GM18951 (cell line): ENCODE measurements around the gene PHACTR4.
A peak's percentile ranks its signal among the peaks of the same experiment; 100 is the strongest.

ENCODE experiments used
- POLR2A ChIP-seq: IDR thresholded peaks from 4 replicates; pipeline ENCODE4 v1.6.1; 2011; ENCODE audit warnings: mild to moderate bottlenecking; ENCODE audit not compliant: insufficient read length, insufficient read depth; ENCODE audit errors: extremely low read depth
- in situ Hi-C: fragments of 300-500 bp; cut with MboI; formaldehyde crosslinking; loops from one replicate; pipeline ENCODE4 v1.12.0; 2022; ENCODE audit warnings: low sequenced_read_pairs, mixed read lengths, inconsistent platforms; ENCODE audit not compliant: unreplicated experiment

Gene PHACTR4

DNA sequence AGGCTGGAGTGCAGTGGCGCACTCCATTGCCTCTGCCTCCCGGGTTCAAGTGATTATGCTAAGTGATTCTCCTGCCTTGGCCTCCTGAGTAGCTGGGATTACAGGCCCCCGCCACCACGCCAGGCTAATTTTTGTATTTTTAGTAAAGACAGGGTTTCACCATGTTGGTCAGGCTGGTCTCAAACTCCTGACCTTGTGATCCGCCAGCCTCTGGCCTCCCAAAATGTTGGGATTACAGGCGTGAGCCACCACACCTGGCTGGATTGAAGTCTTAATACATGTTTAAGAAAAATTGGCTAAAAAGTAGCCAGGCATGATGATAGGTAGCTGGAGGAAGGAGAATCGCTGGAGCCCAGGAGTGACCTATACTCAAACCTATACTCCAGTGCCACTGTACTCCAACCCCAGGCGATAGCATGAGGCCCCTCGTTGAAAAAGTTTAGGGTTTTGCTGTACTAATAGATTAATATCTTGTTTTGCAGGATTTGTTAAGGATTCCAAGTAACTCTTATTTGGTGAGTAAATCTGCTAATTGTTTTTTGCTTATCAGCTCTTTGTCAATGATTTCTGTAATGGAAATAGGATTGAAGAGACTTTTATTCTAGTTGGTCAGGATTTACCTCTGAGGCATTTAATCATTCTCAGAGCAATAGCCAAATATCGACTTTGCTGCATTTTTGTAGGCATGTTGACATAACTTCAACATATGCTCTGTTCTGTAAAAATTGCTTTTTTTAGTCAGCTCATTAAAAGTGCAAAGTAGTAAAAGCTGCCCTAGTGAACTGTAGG is 138.3 kb downstream of the PHACTR4 start:
- in situ Hi-C loops = no loop called here
- peak; percentile 35 for TF ChIP-seq POLR2A

DNA sequence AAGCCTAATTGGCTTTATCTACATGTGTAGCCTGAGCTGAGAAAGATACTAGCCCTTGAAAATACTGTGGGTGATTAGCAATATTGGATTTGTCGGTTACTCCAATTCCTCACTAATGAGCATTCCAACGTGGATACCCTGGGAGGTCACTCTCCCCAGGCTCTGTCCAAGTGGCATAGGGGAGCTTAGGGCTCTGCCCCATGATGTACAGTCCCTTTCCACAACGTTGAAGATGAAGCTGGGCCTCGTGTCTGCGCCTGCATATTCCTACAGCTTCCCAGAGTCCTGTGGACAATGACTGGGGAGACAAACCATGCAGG is 138.9 kb downstream of the PHACTR4 start:
- TF ChIP-seq POLR2A = peak; percentile 58
- in situ Hi-C loops = no loop called here

DNA sequence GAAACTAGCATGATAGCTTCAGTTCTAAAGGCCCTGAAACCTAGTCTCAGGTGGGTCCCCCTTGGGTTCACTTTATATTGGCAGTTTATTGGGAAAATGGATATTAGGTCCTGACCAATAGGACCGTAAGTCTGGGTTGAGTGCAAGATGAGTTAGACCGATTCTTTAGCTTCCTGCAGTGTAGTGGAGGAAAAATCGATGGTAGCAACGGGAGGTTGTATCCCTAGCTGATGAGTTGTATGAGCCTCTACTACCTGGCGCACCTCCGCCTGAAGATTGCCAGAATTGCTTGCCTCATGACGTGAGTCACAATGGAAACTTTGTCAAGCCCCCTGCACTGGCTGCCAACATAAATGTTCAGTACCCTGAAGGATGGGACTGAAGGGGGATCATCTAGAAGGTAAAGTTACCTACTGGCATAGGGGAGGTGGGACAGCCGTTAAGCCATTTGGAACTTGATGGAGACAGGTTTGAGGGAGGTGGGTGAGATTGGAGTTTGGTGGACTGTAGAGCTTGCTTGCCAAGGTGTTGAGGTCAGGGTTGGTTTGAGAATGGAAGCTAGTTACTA is 140.2 kb downstream of the PHACTR4 start:
- in situ Hi-C loops = loop anchor here (10.0 kb wide), 1 partner anchor 95 kb away; no protein-coding TSS in a partner anchor
- TF ChIP-seq POLR2A = peak; percentile 48

DNA sequence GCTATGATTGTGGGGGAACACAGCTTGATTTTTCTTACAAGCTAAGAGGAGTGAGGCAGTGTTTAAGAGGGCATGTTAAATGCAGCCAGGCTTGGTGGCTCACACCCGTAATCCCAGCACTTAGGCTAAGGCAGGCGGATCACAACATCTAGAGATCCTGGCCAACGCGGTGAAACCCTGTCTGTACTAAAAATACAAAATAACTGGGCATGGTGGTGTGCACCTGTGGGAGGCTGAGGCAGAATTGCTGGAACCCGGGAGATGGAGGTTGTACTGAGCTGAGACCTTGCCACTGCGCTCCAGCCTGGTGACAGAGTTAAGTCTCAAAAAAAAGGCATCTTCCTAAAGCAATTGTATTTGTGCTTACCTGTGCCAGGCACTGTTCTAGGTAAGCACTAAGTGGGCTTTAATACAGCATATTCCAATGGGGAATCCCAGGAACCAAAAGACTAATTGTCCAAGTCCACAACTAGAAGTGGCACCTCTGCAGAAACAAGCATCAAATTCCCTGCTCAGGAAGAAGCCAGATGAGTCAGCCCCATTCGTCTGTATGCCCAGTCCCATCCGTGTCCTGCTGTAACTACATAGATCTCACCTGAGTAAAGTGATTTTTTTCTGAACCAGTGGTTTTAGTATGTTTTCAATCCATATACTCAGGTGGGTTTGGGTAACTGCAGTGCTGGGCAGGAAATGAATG is 140.9 kb downstream of the PHACTR4 start:
- in situ Hi-C loops = loop anchor here (10.0 kb wide), 1 partner anchor 94 kb away; no protein-coding TSS in a partner anchor

DNA sequence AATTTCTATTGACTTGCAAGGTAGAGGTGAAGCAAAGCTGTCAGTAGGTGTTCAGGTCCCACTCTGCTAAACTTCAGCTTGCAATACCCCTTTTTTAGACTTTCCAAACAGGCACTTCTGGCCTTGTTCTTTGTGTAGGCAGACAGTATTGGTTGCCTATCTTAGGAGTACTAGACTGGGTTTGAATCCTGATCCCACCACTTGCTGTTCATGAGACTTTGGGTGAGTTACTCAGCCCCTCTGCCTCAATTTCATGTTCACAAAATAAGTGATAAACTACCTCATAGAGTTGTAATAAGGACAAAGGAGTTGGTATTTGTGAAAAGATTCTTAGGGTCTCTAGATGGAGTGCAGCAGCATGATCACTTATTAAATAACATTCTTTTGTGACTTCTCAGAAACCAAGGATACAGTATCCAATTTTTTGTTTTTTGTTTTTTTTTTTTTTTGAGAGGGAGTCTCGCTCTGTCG is 141.5 kb downstream of the PHACTR4 start:
- peak; percentile 23 for TF ChIP-seq POLR2A
- in situ Hi-C loops = loop anchor here (10.0 kb wide), 1 partner anchor 94 kb away; no protein-coding TSS in a partner anchor

More for the DNA sequence above, 140.9 kb downstream of the PHACTR4 start:
- TF ChIP-seq POLR2A = peak; percentile 65

DNA sequence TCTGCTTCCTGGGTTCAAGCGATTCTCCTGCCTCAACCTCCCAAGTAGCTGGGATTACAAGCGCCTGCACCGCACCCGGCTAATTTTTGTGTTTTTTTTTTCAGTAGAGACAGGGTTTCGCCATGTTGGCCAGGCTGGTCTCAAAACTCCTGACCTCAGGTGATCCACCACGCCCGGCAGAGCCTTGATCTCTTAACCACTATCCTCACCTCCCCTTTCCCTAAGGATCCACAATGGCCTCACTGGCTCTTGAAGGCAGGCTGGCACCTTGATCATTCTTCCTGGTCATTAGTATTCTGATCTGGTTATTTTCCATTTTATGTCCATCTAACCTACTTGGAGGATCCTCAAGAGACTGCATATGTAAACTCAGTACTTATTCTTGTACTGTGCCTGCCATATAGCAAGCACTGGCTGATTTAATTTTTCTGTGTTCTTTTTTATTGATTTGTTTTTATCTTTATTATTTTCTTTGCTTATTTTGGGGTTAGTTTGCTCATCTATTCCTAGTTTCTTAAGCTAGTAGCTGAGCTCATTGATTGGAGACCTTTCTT is 142.6 kb downstream of the PHACTR4 start:
- TF ChIP-seq POLR2A = peak; percentile 61
- in situ Hi-C loops = loop anchor here (10.0 kb wide), 1 partner anchor 93 kb away; no protein-coding TSS in a partner anchor

DNA sequence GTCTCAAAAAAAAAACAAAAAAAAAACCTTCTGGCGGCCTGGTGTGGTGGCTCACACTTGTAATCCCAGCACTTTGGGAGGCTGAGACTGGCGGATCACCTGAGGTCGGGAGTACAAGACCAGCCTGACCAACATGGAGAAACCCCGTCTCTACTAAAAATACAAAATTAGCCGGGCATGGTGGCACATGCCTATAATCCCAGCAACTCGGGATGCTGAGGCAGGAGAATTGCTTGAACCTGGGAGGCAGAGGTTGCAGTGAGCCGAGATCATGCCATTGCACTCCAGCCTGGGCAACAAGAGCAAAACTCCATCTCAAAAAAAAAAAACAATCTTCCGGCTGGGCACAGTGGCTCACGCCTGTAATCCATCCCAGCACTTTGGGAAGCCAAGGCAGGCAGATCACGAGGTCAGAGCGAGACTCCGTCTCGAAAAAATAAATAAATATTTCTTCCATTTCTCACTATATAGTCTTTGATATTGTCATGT is 144.9 kb downstream of the PHACTR4 start:
- in situ Hi-C loops = loop anchor here (10.0 kb wide), 1 partner anchor 90 kb away; no protein-coding TSS in a partner anchor

DNA sequence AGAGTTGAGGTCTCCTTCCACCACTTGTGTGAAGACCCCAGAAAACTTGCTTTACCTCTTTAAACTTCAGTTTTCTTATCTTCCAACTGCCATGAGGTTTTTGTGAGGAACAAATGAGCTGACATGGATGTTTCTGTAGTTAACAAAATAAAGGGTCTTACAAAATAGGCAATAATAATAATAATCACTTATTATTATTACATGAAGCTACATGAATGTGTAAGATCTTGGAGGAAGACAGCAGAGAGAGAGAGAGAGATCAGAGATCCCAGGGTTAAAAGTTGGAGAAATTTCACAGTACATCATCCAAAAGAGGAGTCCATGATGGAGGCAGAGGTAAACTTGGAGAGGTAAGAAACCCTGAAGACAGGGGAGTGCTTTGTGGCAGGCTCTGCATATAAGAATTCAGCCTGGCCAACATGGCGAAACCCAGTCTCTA is 147.0 kb downstream of the PHACTR4 start:
- no peak for TF ChIP-seq POLR2A
- in situ Hi-C loops = loop anchor here (10.0 kb wide), 1 partner anchor 88 kb away; no protein-coding TSS in a partner anchor

DNA sequence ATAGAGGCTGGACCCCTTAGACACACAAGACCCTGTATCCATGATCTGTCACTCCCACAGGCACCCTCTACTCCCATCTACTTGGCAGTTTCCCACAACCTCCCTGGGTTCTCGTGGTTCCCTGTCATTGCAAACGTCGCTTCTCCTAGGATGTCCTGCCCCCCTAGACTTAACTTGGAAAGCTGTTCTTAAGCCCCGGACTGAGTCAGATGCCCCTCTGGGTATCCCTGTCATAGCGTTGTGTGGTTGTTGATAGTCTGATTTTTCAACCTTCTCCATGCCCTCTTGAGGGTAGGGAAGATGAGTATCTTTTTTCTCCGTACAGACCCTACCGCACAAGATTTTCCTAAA is 148.1 kb downstream of the PHACTR4 start:
- TF ChIP-seq POLR2A = no peak

DNA sequence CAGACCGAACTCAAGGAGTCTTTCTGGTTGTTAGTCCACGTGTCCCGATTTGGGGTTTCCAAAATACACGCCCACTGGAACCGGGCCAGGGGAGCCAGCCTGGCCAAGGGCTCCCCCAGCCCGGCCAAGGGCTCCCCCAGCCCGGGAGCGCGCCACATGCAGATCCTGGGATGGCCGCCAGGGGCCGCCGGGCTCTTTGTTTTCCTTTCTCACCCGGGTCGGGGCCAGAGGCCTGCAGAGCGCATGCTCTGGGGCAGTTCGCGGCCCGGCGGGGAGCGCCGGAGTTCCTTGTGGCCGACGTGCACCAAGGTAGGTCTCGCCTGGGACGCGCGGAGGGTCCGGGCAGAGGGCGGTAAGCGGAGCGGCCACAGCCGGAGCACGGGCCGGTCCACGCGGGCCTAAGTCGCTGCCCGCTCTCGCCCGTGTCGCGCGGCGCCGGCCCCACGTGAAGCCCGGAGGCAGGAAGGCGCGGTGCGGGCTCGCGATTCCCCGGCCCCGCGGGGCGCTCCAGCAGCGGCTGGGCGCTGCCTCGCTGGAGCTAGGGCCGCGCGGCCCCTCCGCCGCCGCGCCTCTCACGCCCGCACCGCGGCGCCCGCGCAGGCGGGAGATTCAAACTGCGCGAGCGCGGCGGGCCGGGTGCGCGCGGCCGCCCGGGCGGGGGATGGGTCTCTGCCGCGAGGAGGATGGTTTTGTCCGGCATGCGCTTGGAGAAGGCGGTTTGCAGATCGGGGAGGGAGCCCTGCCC is 148.6 kb downstream of the PHACTR4 start:
- in situ Hi-C loops = loop anchor here (10.0 kb wide), 1 partner anchor 87 kb away; no protein-coding TSS in a partner anchor
- TF ChIP-seq POLR2A = peak; percentile 86

More for the DNA sequence above, 148.1 kb downstream of the PHACTR4 start:
- in situ Hi-C loops = loop anchor here (10.0 kb wide), 1 partner anchor 87 kb away; no protein-coding TSS in a partner anchor

DNA sequence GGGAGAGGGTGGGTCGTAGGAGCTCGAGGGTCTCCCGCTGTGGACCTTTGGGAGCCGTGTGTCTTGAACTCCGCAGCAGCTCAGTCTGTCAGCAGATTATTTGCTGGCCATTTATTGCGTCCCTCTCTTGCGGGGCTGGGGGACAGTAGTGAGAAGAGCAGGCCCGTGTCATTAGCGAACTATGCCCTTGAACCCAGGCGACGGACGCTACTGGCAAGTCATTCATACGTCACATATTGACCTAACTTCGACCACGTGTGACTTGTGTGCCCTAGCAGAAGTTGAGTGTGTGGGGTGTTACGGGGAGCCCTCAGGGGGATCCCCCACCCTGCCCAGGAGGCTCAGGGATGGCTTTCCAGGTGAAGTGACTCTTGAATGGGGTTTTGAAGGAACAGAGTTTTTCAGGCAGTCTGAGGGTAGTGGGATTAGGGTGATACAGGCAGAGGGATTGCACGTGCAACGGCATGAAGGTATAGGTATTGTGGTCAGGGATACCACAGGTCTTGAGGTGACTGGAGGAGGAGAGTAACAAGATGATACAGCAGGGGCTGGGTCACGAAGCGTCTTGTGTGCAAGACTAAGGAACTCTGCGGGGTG is 149.3 kb downstream of the PHACTR4 start:
- TF ChIP-seq POLR2A = no peak
- in situ Hi-C loops = loop anchor here (10.0 kb wide), 1 partner anchor 86 kb away; no protein-coding TSS in a partner anchor
